HG03280 (cell line): ENCODE data around the gene TNN.
A peak's percentile ranks its signal among the peaks of the same experiment; 100 is the strongest.
"Not testable (repeated sequence)": the region's sequence is repeated elsewhere in the genome, so short reads cannot be mapped to it uniquely, and the experiment has no call there.

Experiments used
- ATAC-seq: cut with Tn5 transposase; IDR thresholded peaks from one replicate; pipeline ENCODE4 v1.9.1; 2021; ENCODE audit warnings: mild to moderate bottlenecking, moderate library complexity; ENCODE audit not compliant: unreplicated experiment

TNN gene

GRCh38 chr1:175067362-175068106 is at the start of gene TNN:
TSS of gene TNN (plus strand) at chr1:175067833. CDS start at chr1:175077419, 9,586 bp downstream.
- ATAC-seq = no peak

- ATAC-seq = no peak
These were observed 48.1 kb upstream of the TNN start for GRCh38 chr1:175019524-175019923.

GRCh38 chr1:175023043-175023921 is 44.4 kb upstream of the TNN start, which contains the start of gene MRPS14:
TSS of gene MRPS14 (minus strand) at chr1:175023425. CDS start at chr1:175023408, 17 bp downstream.
- ATAC-seq = peak; percentile 92

- ATAC-seq = not testable (repeated sequence)
These were observed 43.8 kb upstream of the TNN start for GRCh38 chr1:175023922-175024242.

GRCh38 chr1:175024773-175025172 is 42.9 kb upstream of the TNN start:
- no peak for ATAC-seq

- ATAC-seq = no peak
These were observed 33.7 kb upstream of the TNN start for GRCh38 chr1:175033953-175034352.

GRCh38 chr1:175034775-175035174 is 32.9 kb upstream of the TNN start:
- ATAC-seq = no peak

GRCh38 chr1:175035865-175036264 is 31.8 kb upstream of the TNN start:
- no peak for ATAC-seq

GRCh38 chr1:175036476-175036875 is 31.2 kb upstream of the TNN start:
- no peak for ATAC-seq

GRCh38 chr1:175037416-175037815 is 30.2 kb upstream of the TNN start:
- ATAC-seq = no peak

GRCh38 chr1:175040324-175040879 is 27.2 kb upstream of the TNN start:
- no peak for ATAC-seq

- ATAC-seq = no peak
These were observed 25.0 kb upstream of the TNN start for GRCh38 chr1:175042650-175043049.

- ATAC-seq = no peak
These were observed 23.8 kb upstream of the TNN start for GRCh38 chr1:175043824-175044223.

GRCh38 chr1:175044591-175044990 is 23.0 kb upstream of the TNN start:
- not testable (repeated sequence) for ATAC-seq

GRCh38 chr1:175045097-175045496 is 22.5 kb upstream of the TNN start:
- ATAC-seq = no peak

GRCh38 chr1:175045519-175045918 is 22.1 kb upstream of the TNN start:
- ATAC-seq = no peak

GRCh38 chr1:175050992-175051391 is 16.6 kb upstream of the TNN start:
- ATAC-seq = no peak

GRCh38 chr1:175054736-175055135 is 12.9 kb upstream of the TNN start:
- no peak for ATAC-seq

- no peak for ATAC-seq
These were observed 5.3 kb upstream of the TNN start for GRCh38 chr1:175062339-175062738.

GRCh38 chr1:175062858-175063257 is 4.8 kb upstream of the TNN start:
- no peak for ATAC-seq

- no peak for ATAC-seq
These were observed 3.2 kb downstream of the TNN start for GRCh38 chr1:175070818-175071217.
